CD4-positive, alpha-beta T cell treated with Interferon gamma for 1 hour (primary cell): ENCODE results near the gene GFPT1.
"Not testable (repeated sequence)": the region's sequence is repeated elsewhere in the genome, so short reads cannot be mapped to it uniquely, and the experiment has no call there.

Experiments
- DNase-seq: peaks from one replicate; pipeline ENCODE4 v3.0.0-alpha.2; 2020

Gene GFPT1

DNA sequence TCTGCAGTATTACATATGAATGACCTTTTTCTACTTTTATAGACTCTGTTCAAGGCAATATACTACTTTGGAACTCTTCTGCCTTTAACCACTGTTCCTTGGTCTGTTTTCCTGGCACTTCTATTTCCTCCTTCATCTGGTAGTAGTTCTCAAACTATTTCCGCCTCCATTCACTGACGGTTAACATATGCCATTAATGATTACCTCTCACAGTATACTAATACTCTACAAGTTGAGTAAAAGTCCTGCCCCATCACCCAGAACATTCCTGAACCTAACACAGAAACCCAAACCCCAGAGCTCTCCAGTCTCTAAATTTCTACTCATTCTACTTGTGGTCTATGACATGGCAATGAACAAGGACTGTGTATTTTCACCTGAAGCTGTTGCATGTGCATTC lies 4.5 kb downstream of the GFPT1 start:
- DNase-seq, result no peak

DNA sequence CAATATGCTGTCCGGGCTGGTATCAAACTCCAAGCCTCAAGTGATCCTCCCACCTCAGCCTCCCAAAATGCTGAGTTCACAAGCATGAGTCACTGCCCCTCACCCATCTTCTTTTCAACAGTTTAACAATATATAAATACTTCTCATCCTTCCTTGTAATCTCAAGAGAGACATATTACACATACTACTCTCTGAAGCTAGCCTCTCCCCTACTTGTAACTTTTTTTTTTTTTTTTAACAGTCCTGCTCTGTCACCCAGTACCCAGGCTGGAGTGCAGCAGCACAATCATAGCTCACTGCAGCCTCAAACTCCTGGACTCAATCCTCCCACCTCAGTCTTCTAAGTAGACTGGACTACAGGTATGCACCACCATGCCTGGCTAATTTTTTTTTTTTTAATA lies 5.7 kb downstream of the GFPT1 start:
- no peak for DNase-seq

DNA sequence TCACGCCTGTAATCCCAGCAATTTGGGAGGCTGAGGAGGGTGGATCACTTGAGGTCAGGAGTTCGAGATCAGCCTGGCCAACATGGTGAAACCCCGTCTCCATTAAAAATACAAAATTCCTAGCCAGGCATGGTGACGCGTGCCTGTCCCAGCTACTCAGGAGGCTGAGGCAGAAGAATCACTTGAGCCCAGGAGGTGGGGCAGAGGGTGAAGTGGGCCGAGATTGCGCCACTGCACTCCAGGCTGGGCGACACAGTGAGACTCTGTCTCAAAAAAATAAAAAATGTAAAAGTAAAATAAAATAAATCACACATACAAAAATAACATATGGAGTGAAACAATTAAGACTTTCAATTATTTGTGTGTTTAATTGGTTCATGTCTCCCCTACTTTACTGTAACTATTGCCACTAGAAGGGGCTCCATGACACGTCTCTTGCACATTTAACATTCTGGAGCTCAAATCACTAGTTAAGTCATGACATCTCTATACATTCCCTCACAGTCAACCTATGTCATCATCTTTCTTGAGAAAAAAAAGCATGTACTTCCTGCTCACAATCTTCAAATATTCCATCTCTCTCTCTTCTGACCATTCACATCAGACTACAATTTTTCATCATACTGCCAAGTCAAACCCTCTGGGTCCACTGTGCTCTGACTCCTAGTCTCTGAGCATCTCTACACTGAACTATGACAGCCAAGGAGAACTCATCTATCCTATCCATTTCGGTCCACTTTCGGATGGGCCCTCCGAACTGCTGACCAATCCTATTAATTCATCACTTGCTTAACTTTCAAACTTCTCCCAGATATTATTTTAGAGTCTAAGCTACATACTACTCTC lies 6.7 kb downstream of the GFPT1 start:
- no peak for DNase-seq

DNA sequence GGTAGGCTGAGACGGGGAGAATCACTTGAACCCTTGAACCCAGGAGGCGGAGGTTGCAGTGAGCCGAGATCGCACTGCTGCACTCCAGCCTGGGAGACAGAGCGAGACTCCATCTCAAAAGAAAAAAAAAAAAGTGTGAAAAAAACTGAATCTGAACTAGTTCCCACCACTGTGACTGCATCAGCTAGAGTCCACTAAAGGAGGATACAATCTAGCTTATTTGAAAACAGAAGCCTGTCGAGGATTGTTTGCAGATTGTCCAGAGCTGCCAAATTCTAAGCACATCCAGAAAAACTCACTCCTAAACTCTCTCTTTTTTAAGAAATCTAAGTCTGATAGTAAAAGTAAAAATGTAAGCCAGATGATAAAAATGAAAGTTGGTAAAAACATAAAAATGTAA lies 10.6 kb downstream of the GFPT1 start:
- no peak for DNase-seq

DNA sequence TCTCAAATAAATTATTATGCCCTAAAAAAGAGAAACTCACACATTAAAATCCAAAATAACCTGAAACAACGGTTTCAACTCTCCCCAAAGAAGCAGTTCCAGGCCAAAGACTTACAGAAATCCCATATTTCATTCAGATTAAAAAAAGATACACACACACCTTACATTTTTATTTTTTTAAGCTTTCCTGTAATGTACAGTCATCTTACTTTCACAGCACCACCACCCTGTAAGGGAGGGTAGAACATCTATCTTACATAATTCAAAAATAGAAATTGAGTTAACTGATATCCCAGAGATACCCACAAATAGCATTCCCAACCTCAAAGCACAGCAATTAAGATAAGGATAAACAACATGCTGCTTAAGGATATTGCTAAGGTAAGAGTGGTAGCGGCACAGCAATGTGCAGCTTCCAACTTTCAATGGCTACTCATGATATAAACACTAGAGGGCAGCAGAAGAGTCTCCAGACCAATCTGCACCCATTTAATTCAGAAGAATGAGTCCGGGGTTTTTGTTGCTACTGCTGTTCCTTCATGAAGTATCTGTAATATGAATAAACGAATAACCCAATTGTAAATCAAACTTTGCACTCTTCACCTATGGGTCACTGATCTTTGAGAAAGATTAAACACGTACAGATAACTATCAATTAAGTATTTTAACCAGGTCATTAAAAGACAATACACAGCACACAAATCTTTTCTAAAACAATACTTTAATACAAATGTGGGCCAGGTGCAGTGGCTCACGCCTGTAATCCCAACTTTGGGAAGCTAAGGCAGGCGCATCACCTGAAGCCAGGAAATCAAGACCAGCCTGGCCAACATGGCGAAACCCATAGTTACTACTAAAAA lies 11.3 kb downstream of the GFPT1 start:
- no peak for DNase-seq

DNA sequence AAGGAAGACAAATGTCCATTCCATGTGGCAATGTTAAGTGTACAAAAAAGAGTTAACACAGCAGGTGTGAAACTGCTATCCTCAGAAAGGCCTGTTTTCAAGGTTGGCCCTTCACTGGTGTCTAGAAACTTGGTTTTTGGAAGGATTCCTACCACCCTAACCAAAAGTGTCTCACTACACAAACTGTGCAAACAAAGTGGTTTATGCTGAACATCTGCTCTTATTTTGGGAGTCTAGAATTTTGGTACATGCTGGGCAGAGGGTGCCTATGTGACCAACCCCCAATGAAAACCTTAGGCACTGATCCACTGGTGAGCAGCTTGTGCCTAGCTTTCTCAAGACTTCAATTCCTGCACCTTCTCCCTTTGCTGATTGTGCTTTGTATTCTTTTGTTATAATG lies 14.3 kb downstream of the GFPT1 start:
- DNase-seq, result no peak

DNA sequence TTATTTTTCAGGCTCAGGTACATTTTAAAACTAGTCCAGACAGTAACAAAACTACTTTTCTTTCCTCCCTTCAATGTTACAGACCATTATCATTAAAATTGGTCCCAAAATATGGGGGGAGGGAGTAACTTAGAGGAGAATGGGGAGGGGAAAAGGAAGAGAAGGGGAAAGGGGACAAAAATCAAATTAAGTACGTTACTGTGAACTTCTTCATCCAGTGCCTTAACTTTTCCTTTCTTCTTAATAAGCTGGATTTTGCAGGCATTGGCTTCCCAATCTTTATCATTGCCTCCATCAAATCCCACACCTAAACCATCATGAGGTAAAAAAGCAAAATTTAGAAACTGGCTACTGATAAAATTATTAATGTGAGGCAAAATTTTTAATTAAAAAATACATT lies 17.2 kb downstream of the GFPT1 start:
- no peak for DNase-seq

DNA sequence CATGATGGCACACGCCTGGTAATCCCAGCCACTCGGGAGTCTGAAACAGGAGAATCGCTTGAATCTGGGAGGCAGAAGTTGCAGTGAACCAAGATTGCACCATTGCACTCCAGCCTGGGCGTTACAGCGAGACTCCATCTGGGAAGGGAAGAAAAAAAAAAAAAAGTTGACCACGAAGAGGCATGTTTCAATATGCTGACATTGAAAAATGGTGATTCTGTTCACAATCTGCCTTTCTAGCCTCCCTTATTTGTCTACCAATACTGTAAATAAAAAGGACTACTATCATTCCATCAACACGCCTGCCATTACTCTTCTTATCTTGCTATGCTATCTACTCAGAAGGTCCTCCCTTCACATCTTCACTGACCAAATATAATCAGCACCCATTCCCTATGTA lies 18.4 kb downstream of the GFPT1 start:
- DNase-seq, result no peak

DNA sequence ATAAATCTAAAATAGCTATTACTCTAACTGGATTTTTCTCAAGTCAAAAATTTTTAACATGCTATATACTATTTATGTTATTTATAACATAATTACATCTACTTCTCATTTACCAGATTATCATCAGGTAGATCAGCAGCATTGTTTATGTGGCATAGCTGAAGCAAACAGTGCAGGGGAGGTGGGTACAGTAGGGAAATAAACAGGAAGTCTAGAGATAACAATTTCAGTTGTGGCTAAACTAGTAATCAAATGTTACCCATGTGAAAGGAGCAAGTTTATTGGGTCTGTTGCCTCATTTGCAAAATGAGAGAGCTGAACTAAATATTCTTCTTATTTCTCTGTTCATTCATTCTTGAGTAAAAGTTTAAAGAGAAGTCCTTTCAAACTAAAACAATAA lies 27.7 kb downstream of the GFPT1 start:
- no peak for DNase-seq

DNA sequence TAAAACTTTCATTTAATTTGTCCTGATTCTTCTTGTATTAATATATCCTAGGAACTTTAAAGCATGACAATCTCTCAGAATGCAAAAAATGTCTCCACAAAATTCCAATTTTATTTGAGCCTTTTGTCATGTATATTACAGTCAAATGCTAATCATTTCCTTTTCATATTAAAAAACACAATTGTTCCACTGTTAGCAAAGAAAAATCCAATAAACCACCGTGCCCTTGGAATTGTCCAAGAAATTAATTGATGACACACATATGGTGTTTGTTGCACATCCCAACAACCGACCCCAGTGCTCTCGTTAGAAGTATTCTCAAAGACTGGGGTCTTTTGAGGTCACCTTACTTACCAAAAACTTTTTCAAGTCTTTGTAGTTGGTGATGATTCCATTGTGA lies 28.1 kb downstream of the GFPT1 start:
- DNase-seq, result no peak

DNA sequence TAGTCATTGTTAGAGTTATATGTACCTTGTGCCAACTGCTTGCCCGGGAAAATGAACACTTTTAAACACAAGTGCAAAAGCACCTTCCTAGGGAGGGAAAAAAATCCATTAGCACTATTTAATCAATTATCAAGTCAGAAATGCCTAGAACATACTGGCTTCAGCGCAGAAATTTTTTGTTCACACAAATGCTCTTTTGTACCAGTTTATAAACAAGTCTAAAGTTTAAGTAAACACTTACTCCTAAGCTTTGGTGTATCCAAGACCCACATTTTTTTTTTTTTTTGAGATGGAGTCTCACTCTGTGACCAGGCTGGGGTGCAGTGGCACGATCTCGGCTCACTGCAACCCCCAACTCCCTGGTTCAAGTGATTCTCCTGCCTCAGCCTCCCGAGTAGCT lies 30.6 kb downstream of the GFPT1 start:
- DNase-seq, result no peak

DNA sequence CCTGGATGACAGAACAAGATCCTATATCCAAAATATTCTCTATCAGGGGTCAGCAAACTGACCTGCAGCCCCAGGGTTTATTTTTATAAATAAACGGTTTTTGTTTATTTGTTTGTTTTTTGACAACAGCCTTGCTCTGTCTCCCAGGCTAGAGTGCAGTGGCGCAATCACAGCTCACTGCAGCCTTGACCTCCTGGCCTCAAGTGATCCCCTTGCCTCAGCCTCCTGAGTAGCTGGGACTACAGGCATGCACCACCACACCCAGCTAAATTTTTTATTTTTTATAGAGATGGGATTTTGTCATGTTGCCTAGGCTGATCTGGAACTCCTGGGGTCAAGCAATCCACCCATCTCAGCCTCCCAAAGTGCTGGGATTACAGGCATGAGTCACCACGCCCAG lies 32.1 kb downstream of the GFPT1 start:
- not testable (repeated sequence) for DNase-seq

DNA sequence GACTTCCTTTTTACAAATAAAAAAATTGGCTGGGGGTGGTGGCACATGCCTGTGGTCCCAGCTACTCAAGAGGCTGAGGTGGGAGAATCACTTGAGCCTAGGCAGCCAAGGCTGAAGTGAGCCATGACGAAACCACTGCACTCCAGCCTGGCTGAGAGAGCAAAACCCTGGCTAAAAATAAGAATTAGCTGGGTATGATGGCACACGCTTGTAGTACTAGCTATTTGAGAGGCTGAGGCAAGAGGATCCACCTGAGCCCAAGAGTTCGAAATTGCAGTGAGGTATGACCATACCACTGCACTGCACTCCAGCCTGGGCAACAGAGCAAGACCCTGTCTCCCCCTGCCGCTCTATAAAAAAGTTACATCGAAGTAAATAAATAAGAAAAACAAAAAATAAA lies 33.7 kb downstream of the GFPT1 start:
- no peak for DNase-seq

DNA sequence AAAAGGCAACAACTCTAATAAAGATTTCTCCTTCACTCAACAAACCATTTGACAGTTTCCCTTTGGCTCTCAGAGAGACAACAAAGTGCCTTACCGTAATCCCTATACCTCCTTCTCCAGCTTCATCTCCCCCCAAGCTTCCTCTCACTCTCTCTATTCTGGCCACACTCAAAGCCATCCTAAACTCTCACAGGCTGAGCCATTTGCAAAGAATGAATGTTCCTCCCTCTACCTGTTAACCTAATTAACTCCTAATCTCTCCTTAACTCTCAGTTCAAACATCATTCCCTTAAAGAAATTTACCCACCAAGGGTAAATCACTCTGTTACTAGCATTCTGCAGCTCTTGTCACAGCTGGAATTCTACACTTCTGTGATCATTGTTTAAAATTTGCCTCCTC lies 38.2 kb downstream of the GFPT1 start:
- DNase-seq, result no peak

DNA sequence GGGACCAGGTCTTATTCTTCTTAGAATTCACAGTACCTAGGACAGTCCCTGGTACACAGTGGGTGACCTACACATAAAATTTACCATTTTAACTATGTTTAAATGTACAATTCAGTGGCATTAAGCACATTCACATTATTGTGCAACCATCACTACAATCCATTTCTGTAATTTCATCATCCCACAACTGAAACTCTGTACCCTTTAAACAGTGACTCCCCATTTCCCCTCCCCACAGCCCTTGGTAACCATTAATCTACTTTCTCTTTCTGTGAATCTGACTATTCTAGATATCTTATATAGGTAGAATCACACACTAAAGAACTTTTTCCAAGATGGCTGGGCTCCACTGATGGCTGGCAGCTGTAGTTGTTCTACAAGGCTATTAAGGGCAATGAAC lies 41.6 kb downstream of the GFPT1 start:
- DNase-seq, result no peak

DNA sequence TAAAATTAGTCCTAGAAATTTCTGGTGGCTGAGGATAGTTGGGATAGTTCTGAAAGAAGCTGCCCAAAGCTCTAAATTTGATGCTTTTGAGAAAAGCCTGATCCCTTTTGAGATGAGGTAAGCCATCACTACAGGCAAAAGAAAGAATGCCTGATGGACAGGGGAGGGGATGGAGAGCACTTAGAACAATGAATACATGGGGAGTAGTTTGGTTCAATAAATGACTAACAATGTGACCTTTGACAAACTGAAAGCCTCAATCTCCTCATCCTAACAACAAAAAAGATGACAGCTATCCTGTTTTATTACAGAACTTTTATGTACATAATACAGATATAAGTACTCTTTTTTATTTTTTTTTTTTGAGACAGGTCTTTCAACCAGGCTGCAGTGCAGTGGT lies 42.7 kb downstream of the GFPT1 start:
- DNase-seq, result no peak

DNA sequence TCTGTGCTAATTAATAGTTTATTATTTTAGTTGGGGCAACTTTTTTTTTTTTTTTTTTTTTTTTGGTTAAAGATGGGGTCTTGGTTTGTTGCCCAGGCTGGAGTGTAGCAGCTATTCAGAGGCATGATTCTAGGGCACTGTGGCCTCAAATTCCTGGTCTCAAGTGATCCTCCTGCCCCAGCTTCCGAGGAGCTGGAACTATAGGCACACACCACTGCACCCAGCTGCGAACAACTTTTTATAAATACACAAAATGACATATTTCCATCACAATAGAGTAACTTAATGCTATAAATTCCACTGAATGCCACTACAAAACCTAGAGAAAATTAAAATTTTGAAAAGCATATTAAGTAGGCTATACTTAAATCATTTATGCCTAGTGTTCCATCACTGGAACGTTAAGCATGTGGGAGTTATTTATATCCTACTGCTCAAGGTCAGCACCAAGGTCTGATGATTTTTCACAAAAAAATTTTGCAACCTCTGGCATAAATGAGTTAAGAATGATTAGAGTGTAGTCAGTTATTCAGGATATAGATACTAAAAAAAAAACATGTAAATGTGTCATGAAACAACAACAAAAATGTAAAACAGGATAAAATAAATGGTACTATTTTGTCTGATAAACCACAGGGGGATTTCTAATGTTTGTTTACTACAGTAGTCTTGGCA lies 46.8 kb downstream of the GFPT1 start:
- DNase-seq, result no peak

DNA sequence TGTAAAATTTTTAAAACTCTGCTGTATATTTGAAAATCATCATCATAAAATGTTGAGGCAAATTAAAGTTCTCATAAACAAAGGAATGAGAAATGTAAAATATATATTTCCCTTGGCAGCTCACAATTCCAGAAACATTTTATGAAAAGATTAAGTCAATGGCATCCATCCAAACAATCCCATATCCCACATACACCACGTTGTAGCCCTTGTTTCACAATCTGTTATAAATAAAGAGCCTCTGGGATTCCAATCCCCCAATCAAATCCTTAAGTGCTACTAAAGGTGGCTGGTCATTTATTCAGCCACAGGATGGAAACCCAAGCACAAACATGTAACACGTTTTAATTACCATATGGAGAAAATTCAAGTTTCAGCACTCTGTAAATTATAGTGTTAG lies 51.7 kb downstream of the GFPT1 start:
- DNase-seq, result no peak

DNA sequence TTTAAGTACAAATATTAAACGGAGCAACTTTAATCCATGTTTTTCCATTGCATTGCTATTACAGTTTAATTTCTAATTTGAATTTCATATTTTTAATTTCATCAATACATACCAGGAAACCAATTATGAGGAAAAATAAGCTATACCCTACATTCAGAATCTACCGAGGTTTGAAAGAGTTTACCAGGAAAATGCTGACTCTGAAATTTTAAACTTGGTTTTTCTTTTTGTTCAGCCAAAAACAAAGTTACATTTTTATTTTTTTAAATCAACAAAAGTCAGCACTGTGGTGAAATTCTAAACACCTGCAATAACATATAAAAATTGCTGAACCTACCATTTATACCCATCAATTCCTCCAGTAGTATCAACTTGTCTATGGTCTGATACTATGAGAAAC lies 53.7 kb downstream of the GFPT1 start:
- no peak for DNase-seq

DNA sequence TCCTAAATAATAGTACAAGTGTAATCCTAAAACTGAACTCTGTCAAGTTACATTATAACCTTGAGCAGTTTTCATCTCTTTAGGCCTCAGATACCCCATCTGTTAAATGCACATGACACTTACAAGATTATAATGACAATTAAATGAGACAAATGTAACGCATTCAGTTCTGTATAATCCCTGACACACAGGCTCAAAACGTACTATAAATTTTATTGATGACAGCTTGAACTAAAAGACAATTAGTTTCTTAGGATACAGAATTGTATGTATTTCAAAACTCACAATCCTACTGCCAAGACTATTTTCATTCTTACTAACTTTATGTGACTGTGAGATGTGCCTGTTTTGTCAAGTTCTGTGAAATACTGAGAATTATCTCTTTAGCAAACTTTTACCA lies 56.2 kb downstream of the GFPT1 start:
- DNase-seq, result no peak

DNA sequence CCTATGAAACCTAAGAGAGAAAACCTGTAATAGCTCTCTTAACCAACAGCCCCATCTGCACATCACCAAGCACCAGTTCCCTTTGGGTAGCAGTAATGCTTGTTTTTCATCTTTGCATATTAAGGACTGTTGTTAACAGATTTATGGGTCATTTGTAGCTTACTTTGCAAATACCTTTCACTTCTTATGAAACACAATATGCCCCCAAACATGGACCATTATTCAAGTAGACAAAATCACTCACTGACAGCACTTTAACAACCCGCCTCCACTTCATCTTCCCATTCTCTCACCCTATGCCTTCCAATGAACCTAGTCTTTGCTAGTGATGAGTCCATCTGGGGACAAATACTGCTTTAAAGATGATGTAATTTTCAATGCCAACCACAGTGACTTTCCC lies 64.4 kb downstream of the GFPT1 start:
- DNase-seq, result no peak

DNA sequence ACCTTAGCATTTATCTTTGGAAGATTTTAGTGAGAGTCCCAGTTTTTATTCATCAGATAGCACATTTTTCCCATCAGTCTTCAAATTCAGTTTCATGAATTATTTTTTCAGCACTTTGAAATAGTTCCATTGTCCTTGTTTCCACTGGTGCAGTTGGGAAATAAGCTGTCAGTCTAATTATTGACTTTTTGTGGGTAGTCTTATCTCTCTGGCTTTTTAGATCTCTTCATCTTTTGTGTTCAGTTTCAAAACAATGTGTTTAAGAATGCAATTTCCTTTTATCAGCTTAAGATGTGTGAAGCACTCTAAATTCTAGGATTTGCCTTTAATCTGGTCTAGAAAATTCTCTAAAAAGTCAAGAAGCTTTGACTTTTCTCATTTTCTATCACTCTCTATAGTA lies 70.5 kb downstream of the GFPT1 start:
- no peak for DNase-seq

DNA sequence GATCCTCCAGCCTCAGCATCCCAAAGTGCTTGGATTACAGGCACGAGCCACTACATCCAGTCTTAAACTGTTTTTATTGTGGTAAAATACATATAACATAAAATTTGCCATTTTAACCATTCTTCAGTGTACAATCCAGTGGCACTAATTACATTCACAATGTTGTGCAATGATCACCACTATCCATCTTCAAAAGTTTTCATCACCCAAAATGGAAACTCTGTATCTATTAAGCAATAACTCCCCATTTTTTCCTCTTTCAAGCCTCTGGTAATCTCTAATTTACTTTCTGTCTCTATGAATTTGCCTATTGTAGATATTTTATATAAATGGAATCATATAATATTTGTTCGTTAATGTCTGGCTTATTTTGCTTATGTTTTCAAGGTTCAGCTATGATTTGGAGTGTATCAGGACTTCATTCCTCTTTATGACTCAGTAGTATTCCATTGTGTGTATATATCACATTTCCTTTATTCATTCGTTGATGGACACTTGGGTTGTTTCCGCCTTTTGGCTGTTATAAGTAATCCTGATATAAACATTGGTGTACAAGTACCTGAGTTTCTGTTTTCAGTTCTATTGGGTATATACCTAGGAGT lies 71.8 kb downstream of the GFPT1 start:
- no peak for DNase-seq
